ENCODE results near the gene MNX1.

Gene MNX1

GRCh38 chr7:156993925-156994235 is 16.6 kb downstream of the MNX1 start:
- no peak for TF ChIP-seq CTCF (IDR thresholded peaks at IDR 0.05; ENCODE audit: low read depth, low read length)
- in situ Hi-C loops (cut with HindIII; ENCODE audit: low sequenced_read_pairs): no loop called here
- no peak overlapping the region for H3K4me3 ChIP-seq (ENCODE audit: low read depth, low read length)

GRCh38 chr7:156993021-156993924 is 17.2 kb downstream of the MNX1 start:
- in situ Hi-C loops (cut with HindIII; ENCODE audit: low sequenced_read_pairs): no loop called here
- DNase-seq (ENCODE audit: low read depth, low spot score): no peak
- no peak overlapping the region for H3K4me3 ChIP-seq (ENCODE audit: low read depth, low read length)
- no peak for TF ChIP-seq CTCF (IDR thresholded peaks at IDR 0.05; ENCODE audit: low read depth, low read length)

More at GRCh38 chr7:156993925-156994235, 16.6 kb downstream of the MNX1 start:
- DNase-seq (ENCODE audit: low read depth, low spot score): no peak

GRCh38 chr7:156989766-156990535 is 20.5 kb downstream of the MNX1 start:
- H3K4me3 ChIP-seq (ENCODE audit: low read depth, low read length): no peak overlapping the region
- in situ Hi-C loops (cut with HindIII; ENCODE audit: low sequenced_read_pairs): no loop called here
- DNase-seq (ENCODE audit: low read depth, low spot score): no peak
- no peak for TF ChIP-seq CTCF (IDR thresholded peaks at IDR 0.05; ENCODE audit: low read depth, low read length)

DNA sequence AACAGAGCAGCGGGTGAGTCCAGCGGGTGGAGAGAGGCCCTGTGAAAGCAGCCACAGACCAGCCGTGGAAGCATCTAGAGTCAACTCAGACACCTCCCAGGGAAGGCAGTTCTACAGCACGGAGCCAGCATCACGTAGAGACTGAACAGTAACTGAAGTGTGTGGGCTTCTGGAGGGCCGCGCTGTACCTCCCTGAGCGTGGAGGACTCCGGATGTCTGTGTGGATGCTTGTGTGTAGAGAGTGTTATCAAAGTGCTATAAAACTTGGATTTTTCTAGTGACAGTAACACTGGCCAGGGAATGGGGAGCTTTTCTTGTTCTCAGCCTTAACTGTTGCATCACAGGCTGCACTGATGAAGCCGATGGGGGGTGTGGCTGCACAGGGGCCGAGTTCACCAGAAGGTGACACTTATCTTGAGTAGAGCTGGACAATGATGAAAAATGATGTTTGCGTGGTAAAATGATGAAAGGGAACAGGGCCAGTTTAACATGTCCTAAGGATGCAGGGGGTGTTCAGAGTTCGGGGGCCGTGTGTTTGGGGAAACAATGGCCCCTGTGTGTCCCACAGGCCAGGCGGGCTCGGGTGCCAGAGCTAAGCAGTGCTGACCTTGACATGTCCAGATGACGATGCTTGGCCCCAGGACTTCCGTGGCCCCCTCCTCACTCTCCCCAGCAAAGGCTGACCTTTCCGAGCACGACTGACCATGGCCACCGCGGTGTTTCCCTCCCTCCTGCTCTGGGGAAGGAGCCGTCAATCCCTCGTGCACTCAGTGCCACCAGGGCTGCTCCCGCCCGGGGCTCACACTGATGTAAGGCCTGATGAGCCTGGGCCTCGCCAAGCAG is 21.9 kb downstream of the MNX1 start:
- H3K4me3 ChIP-seq (ENCODE audit: low read depth, low read length): no peak overlapping the region
- in situ Hi-C loops (cut with HindIII; ENCODE audit: low sequenced_read_pairs): no loop called here
- no peak for TF ChIP-seq CTCF (IDR thresholded peaks at IDR 0.05; ENCODE audit: low read depth, low read length)
- DNase-seq (ENCODE audit: low read depth, low spot score): no peak

GRCh38 chr7:156986378-156986777 is 24.1 kb downstream of the MNX1 start:
- in situ Hi-C loops (cut with HindIII; ENCODE audit: low sequenced_read_pairs): no loop called here
- no peak for DNase-seq (ENCODE audit: low read depth, low spot score)
- H3K4me3 ChIP-seq (ENCODE audit: low read depth, low read length): no peak overlapping the region
- no peak for TF ChIP-seq CTCF (IDR thresholded peaks at IDR 0.05; ENCODE audit: low read depth, low read length)

All from astrocyte of the spinal cord (primary cell).